Measurements from ENCODE around the gene TGFB2. TPM values are rescaled to one million over a fixed set of nuclear protein-coding genes. Genes with fewer than 3 reads are reported as not detected.

The TGFB2 gene
- total and polyA plus RNA-seq, 10 donors, result 0.24 to 5.5 (median 2.1) TPM

DNA sequence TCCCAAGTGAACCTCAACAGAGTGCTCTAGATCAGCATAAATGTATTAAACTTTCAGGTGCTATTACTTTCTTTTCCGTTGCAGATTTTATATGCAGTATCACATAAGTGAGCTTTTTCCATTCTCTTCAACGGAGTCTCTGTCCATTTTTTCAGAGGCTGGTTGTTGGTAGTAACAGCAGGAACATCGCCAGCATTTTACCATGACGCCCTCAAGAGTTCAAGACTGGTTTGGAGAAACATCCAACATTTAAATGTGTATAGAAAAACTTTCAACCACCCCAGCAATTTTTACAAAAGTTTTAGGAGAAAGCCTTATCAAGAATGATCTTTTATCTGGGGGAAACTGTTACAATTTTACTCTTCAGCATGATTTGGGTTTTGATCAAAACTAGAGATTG, 117.0 kb downstream of the TGFB2 start:
- Histone ChIP-seq H3K4me3 (no peak overlapping the region), H3K4me1 (peaks cover 0 to 12% (median 1%) of the 10 kb centered on the region in 6 donors), H3K27ac (no peak overlapping the region), H3K36me3 (no peaks in the 10 kb centered on the region), H3K27me3 (replicated peaks in 1 of 7) (no peaks in the 10 kb centered on the region), H3K9me3 (no peaks in the 10 kb centered on the region)
- intact Hi-C loops (cut with DNase I; ENCODE audit: low total_unique reads), result no loop called here
- TF ChIP-seq, protein P1, sequence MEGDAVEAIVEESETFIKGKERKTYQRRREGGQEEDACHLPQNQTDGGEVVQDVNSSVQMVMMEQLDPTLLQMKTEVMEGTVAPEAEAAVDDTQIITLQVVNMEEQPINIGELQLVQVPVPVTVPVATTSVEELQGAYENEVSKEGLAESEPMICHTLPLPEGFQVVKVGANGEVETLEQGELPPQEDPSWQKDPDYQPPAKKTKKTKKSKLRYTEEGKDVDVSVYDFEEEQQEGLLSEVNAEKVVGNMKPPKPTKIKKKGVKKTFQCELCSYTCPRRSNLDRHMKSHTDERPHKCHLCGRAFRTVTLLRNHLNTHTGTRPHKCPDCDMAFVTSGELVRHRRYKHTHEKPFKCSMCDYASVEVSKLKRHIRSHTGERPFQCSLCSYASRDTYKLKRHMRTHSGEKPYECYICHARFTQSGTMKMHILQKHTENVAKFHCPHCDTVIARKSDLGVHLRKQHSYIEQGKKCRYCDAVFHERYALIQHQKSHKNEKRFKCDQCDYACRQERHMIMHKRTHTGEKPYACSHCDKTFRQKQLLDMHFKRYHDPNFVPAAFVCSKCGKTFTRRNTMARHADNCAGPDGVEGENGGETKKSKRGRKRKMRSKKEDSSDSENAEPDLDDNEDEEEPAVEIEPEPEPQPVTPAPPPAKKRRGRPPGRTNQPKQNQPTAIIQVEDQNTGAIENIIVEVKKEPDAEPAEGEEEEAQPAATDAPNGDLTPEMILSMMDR (IDR thresholded peaks at IDR 0.05 in 8 of 11, conservative IDR thresholded peaks at IDR 0.05 in 3 of 11), result no peak
- TF ChIP-seq POLR2AphosphoS5 (IDR thresholded peaks at IDR 0.05), result no peak
- no peak for TF ChIP-seq POLR2A (IDR thresholded peaks at IDR 0.05)
- DNase-seq, result no peak
- 85 to 93% (median 87%) methylated on average over 4 of the region's 4 CpGs for WGBS, 5 donors

DNA sequence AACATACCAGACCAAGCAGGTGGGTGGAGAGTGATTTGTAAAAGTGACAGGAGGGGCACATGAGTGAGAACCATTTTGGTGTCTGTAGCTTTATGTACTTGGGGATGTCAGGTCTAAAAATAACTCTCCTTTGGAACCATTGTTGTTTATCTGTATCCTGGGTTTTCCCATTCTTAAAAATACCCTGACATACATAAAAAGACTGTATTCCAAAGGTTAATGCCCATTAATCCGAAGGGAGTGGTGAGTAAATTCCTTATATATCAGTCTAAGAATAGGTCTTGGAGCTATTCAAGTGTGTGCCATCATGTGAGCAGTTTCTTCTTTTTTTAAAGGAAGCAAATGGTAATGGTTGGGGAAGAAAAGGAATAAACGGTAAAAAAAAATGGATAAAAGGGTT, 117.5 kb downstream of the TGFB2 start:
- Histone ChIP-seq H3K27me3 (replicated peaks in 1 of 7) (no peaks in the 10 kb centered on the region), H3K4me3 (no peak overlapping the region), H3K36me3 (no peaks in the 10 kb centered on the region), H3K4me1 (peaks cover 0 to 15% (median 3%) of the 10 kb centered on the region in 6 donors), H3K27ac (peak overlapping the region in 2 of 8 donors; percentile 40 to 49), H3K9me3 (no peaks in the 10 kb centered on the region)
- WGBS, 5 donors, result 53 to 75% (median 57%) methylated on average over 2 of the region's 2 CpGs
- intact Hi-C loops (cut with DNase I; ENCODE audit: low total_unique reads), result no loop called here
- no peak for DNase-seq
- TF ChIP-seq POLR2A (IDR thresholded peaks at IDR 0.05) (no peak), POLR2AphosphoS5 (IDR thresholded peaks at IDR 0.05) (no peak)
- TF ChIP-seq, protein P1 (IDR thresholded peaks at IDR 0.05 in 8 of 11, conservative IDR thresholded peaks at IDR 0.05 in 3 of 11), result no peak

DNA sequence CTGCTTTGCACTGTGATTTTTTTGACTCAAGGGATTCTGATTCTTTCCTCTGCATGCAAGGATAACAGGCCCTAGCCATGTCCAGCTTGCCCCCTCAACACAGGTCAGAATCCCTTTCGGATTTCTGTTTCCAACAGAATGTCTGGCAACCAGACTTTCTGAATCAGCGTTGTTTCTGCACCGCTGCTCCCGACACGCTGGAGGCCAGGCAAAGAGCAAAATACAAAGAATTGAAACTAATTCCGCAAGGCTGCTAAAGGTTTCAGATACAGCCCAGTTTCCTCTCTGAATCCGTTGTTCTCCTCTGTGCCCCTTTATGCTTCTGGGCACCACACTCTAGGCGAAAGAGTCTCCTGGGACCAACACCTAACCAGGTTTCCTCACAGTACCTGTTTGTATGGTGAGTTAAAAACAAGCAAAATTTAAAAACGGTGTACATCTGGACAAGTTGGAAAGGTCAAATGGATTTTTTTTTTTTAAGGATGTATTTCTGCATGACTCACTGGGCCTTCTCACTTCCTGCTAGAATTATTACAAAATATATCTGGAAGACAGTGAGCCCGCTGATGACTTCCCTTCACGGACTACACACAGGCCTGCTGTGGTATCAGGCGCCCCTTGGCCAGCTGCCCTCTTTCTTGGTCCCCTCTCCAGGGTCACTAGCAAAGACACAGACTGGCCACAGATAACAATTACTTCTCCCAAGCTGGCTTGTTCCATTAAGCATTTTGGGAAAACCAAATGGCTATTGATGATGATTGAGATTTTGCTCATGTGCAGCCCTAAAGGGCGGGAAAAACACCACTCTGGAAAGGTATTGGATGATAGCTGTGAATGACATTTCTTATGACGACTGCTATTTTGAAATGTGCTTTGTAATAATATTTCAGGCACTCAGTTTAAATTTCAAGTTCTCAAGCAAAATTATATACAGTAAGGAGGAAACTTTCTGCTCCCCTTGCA, 118.3 kb downstream of the TGFB2 start:
- TF ChIP-seq, protein P1 (IDR thresholded peaks at IDR 0.05 in 8 of 11, conservative IDR thresholded peaks at IDR 0.05 in 3 of 11), result no peak
- TF ChIP-seq POLR2A (IDR thresholded peaks at IDR 0.05), result no peak
- TF ChIP-seq POLR2AphosphoS5 (IDR thresholded peaks at IDR 0.05), result no peak
- Histone ChIP-seq H3K27me3 (replicated peaks in 1 of 7) (no peaks in the 10 kb centered on the region), H3K4me3 (no peak overlapping the region), H3K27ac (peak overlapping the region in 4 of 8 donors; percentile 20 to 61 (median 44)), H3K4me1 (peaks cover 0 to 23% (median 4%) of the 10 kb centered on the region in 6 donors), H3K9me3 (no peaks in the 10 kb centered on the region), H3K36me3 (no peaks in the 10 kb centered on the region)
- 71 to 84% (median 75%) methylated on average over 14 of the region's 14 CpGs for WGBS, 5 donors
- intact Hi-C loops (cut with DNase I; ENCODE audit: low total_unique reads), result no loop called here
- no peak for DNase-seq

DNA sequence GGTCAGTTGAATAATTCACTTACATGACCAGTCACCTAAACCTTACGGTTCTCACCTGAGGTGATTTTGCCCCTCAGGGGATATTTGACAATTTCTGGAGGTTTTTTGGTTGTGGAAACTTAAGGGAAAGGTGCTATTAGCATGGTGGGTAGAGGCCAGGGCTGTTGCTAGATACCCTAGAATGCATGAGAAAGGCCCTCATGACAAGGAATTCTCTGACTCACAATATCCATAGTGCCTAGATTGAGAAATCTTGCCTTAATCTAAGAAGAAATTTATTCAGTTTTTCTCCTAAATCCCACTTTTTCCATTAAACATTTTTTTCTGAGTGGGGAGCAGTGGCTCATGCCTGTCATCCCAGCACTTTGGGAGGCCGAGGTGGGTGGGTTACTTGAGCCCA, 119.7 kb downstream of the TGFB2 start:
- Histone ChIP-seq H3K4me1 (peaks cover 0 to 19% (median under 1%) of the 10 kb centered on the region in 6 donors), H3K36me3 (no peaks in the 10 kb centered on the region), H3K4me3 (no peak overlapping the region), H3K9me3 (no peaks in the 10 kb centered on the region), H3K27me3 (replicated peaks in 1 of 7) (no peaks in the 10 kb centered on the region), H3K27ac (no peak overlapping the region)
- no peak for DNase-seq
- intact Hi-C loops (cut with DNase I; ENCODE audit: low total_unique reads), result no loop called here
- no peak for TF ChIP-seq POLR2A (IDR thresholded peaks at IDR 0.05)
- TF ChIP-seq POLR2AphosphoS5 (IDR thresholded peaks at IDR 0.05), result no peak
- TF ChIP-seq, protein P1 (IDR thresholded peaks at IDR 0.05 in 8 of 11, conservative IDR thresholded peaks at IDR 0.05 in 3 of 11), result no peak
- 85 to 98% (median 92%) methylated on average over 2 of the region's 2 CpGs for WGBS, 5 donors
